SKM-1 treated with dmso at 0.1 percent for 144 hours (cell line): ENCODE measurements around the gene IL1RAPL2.
"Not testable (repeated sequence)": the region's sequence is repeated elsewhere in the genome, so short reads cannot be mapped to it uniquely, and the experiment has no call there.

Source experiments
- DNase-seq: peaks from one replicate; lab custom pipeline; 2025; ENCODE audit not compliant: unreplicated experiment; lab: John Stamatoyannopoulos, UW

The IL1RAPL2 gene

GRCh38 chrX:105134273-105134672 lies 568.3 kb downstream of the IL1RAPL2 start:
- no peak for DNase-seq

GRCh38 chrX:105136786-105137185 lies 570.8 kb downstream of the IL1RAPL2 start:
- no peak for DNase-seq

GRCh38 chrX:105150036-105150435 lies 584.0 kb downstream of the IL1RAPL2 start:
- no peak for DNase-seq

- DNase-seq = no peak
These were observed 584.6 kb downstream of the IL1RAPL2 start for GRCh38 chrX:105150557-105150956.

GRCh38 chrX:105167233-105167632 lies 601.2 kb downstream of the IL1RAPL2 start:
- DNase-seq = no peak

- DNase-seq = no peak
These were observed 602.6 kb downstream of the IL1RAPL2 start for GRCh38 chrX:105168577-105168976.

GRCh38 chrX:105173071-105173470 lies 607.1 kb downstream of the IL1RAPL2 start:
- DNase-seq = no peak

- no peak for DNase-seq
These were observed 613.6 kb downstream of the IL1RAPL2 start for GRCh38 chrX:105179644-105180043.

- no peak for DNase-seq
These were observed 623.1 kb downstream of the IL1RAPL2 start for GRCh38 chrX:105189093-105189492.

- DNase-seq = no peak
These were observed 624.4 kb downstream of the IL1RAPL2 start for GRCh38 chrX:105190252-105190853.

- DNase-seq = no peak
These were observed 625.9 kb downstream of the IL1RAPL2 start for GRCh38 chrX:105191878-105192277.

- no peak for DNase-seq
These were observed 643.4 kb downstream of the IL1RAPL2 start for GRCh38 chrX:105209406-105209805.

GRCh38 chrX:105210258-105210657 lies 644.3 kb downstream of the IL1RAPL2 start:
- DNase-seq = no peak

- no peak for DNase-seq
These were observed 645.1 kb downstream of the IL1RAPL2 start for GRCh38 chrX:105211066-105211575.

GRCh38 chrX:105219454-105220401 lies 653.7 kb downstream of the IL1RAPL2 start:
- no peak for DNase-seq

- no peak for DNase-seq
These were observed 654.6 kb downstream of the IL1RAPL2 start, which contains the start of gene TEX13A for GRCh38 chrX:105220636-105221035. TEX13A (minus strand) TSS chrX:105220694; CDS start chrX:105220397, 297 bp downstream.

- no peak for DNase-seq
These were observed 655.4 kb downstream of the IL1RAPL2 start for GRCh38 chrX:105221374-105221773.

GRCh38 chrX:105226499-105226898 lies 660.5 kb downstream of the IL1RAPL2 start:
- DNase-seq = no peak

GRCh38 chrX:105228602-105229001 lies 662.6 kb downstream of the IL1RAPL2 start:
- DNase-seq = no peak

GRCh38 chrX:105229146-105229545 lies 663.1 kb downstream of the IL1RAPL2 start:
- DNase-seq = no peak

GRCh38 chrX:105237407-105237806 lies 671.4 kb downstream of the IL1RAPL2 start:
- not testable (repeated sequence) for DNase-seq

GRCh38 chrX:105241056-105241455 lies 675.1 kb downstream of the IL1RAPL2 start:
- no peak for DNase-seq
